ENCODE results near the gene CAMSAP3. TPM values are rescaled to one million over a fixed set of nuclear protein-coding genes. Genes with fewer than 3 reads are reported as not detected.

Gene CAMSAP3
- polyA plus RNA-seq, 1 of the 3 experiments (the other 2 are of a cell fraction): 0.08 TPM

GRCh38 chr19:7635670-7636069 lies 40.0 kb downstream of the CAMSAP3 start (continued):
- TF ChIP-seq CTCF (IDR thresholded peaks at IDR 0.05): no peak

GRCh38 chr19:7636317-7636690 lies 40.6 kb downstream of the CAMSAP3 start:
- Histone ChIP-seq H3K27me3 (ENCODE audit: insufficient read depth) (peaks cover 37% of the 10 kb centered on the region), H3K4me3 (ENCODE audit: low read depth in 2 of 2, low read length in 1 of 2) (no peak overlapping the region), H3K4me2 (no peak overlapping the region), H4K20me1 (ENCODE audit: insufficient read depth) (no peaks in the 10 kb centered on the region), H3K9ac (no peak overlapping the region), H2AFZ (ENCODE audit: low read depth) (no peak overlapping the region), H3K79me2 (ENCODE audit: insufficient read depth) (no peaks in the 10 kb centered on the region; the same call in 1 of the 2 replicates), H3K9me2 (no peaks in the 10 kb centered on the region), H3K36me3 (replicated peaks in 1 of 2; ENCODE audit: control insufficient read depth in 1 of 2, insufficient read depth in 2 of 2, low read length in 1 of 2) (no peaks in the 10 kb centered on the region), H3K4me1 (ENCODE audit: control insufficient read depth in 1 of 2, insufficient read depth in 2 of 2, low read depth in 1 of 2, low read length in 1 of 2) (peaks cover 0 to 4% of the 10 kb centered on the region in 2 experiments; a peak in 1 of 4 replicates), H3K9me3 (no peaks in the 10 kb centered on the region), H3F3A (replicated peaks; ENCODE audit: insufficient read depth) (peaks cover 4% of the 10 kb centered on the region), H3K27ac (ENCODE audit: low read depth in 2 of 2, low read length in 1 of 2) (no peak overlapping the region)
- CTCF ChIA-PET: interaction anchor here (1.1 to 5.5 kb wide), 4 partner anchors 8 to 163 kb away, joined by 5 to 25 read pairs (median 8); partner anchors contain the start of gene TRAPPC5
- 18% methylated on average over 11 of the region's 16 CpGs for WGBS (ENCODE audit: low lambda C conversion rate)
- POLR2A ChIA-PET: interaction anchor here (1.2 kb wide), 1 partner anchor 45 kb away, joined by 3 read pairs; the partner anchor contains the start of gene TRAPPC5
- TF ChIP-seq FOXM1 (IDR thresholded peaks at IDR 0.05; ENCODE audit: low read depth) (no peak), RFX5 (IDR thresholded peaks at IDR 0.05; ENCODE audit: low read length) (no peak), RAD21 (IDR thresholded peaks at IDR 0.05; ENCODE audit: low read length) (no peak), SIN3A (IDR thresholded peaks at IDR 0.05; ENCODE audit: borderline replicate concordance, low read depth, low read length) (no peak), TCF12 (IDR thresholded peaks at IDR 0.05) (no peak), MAX (IDR thresholded peaks at IDR 0.05; ENCODE audit: low read depth) (no peak), MEF2A (IDR thresholded peaks at IDR 0.05; ENCODE audit: borderline replicate concordance, low read depth) (no peak)
- no peak for DNase-seq

- H3K9me2 ChIP-seq: no peaks in the 10 kb centered on the region
- no peak within 1 kb of the TSS for H3K4me2 ChIP-seq
- ChIA-PET CTCF (interaction anchor here (1.2 to 2.7 kb wide), 4 partner anchors 15 to 163 kb away, joined by 3 to 14 read pairs (median 8); partner anchors contain the start of gene TRAPPC5), POLR2A (no interaction called here)
- peak within 1 kb of the TSS in 1 of 2 experiments; percentile 21; a peak in 1 of 4 replicates for H3K4me3 ChIP-seq (ENCODE audit: low read depth in 2 of 2, low read length in 1 of 2)
- H3K79me2 ChIP-seq (ENCODE audit: insufficient read depth): no peaks in the 10 kb centered on the region
- H3F3A ChIP-seq (replicated peaks; ENCODE audit: insufficient read depth): peaks cover 4% of the 10 kb centered on the region
- no peak within 1 kb of the TSS for H2AFZ ChIP-seq (ENCODE audit: low read depth)
- no peak within 1 kb of the TSS for H3K9ac ChIP-seq
- H4K20me1 ChIP-seq (ENCODE audit: insufficient read depth): no peaks in the 10 kb centered on the region
- DNase-seq: peak; percentile 73
- no peak within 1 kb of the TSS for H3K27ac ChIP-seq (ENCODE audit: low read depth in 2 of 2, low read length in 1 of 2)
- 6% methylated on average over 15 of the region's 61 CpGs for WGBS (ENCODE audit: low lambda C conversion rate)
- H3K36me3 ChIP-seq (replicated peaks in 1 of 2; ENCODE audit: control insufficient read depth in 1 of 2, insufficient read depth in 2 of 2, low read length in 1 of 2): no peaks in the 10 kb centered on the region
- TF ChIP-seq TCF12 (IDR thresholded peaks at IDR 0.05) (no peak), IRF3 (IDR thresholded peaks at IDR 0.05; ENCODE audit: low read depth, low read length) (no peak), FOSL2 (IDR thresholded peaks at IDR 0.05; ENCODE audit: borderline replicate concordance, low read depth) (no peak), EZH2phosphoT487 (IDR thresholded peaks at IDR 0.05; ENCODE audit: borderline replicate concordance, low read depth) (no peak), ZBTB33 (IDR thresholded peaks at IDR 0.05; ENCODE audit: borderline replicate concordance, low read depth) (no peak)
- H3K9me3 ChIP-seq: no peaks in the 10 kb centered on the region
- peaks cover 0 to 4% of the 10 kb centered on the region in 2 experiments; a peak in 1 of 4 replicates for H3K4me1 ChIP-seq (ENCODE audit: control insufficient read depth in 1 of 2, insufficient read depth in 2 of 2, low read depth in 1 of 2, low read length in 1 of 2)
- peaks cover 37% of the 10 kb centered on the region for H3K27me3 ChIP-seq (ENCODE audit: insufficient read depth)
Measured at GRCh38 chr19:7636691-7637373, 41.2 kb downstream of the CAMSAP3 start, which contains the start of gene STXBP2. STXBP2 (plus strand) TSS chr19:7637110; CDS start chr19:7637150, 40 bp downstream.

Measured in SK-N-SH (cell line).